Stomach smooth muscle (tissue), 2 donors: ENCODE measurements around the gene DRD4.

Experiments
- H3K27ac ChIP-seq: one replicate; pipeline ENCODE4 v1.7.0; 2013; ENCODE audit warnings: mild to moderate bottlenecking, low read length, inconsistent platforms
- H3K27me3 ChIP-seq, 2 donors: one replicate each; pipeline ENCODE4 v1.7.0; 2013; ENCODE audit warnings: low read length in 2 of 2; ENCODE audit not compliant: insufficient read depth in 2 of 2, control insufficient read depth in 1 of 2
- H3K36me3 ChIP-seq, 2 donors: one replicate each; pipeline ENCODE4 v1.7.0; 2013; ENCODE audit warnings: low read length in 2 of 2; ENCODE audit not compliant: control insufficient read depth in 2 of 2, insufficient read depth in 2 of 2
- H3K4me1 ChIP-seq: one replicate; pipeline ENCODE4 v1.7.0; 2013; ENCODE audit warnings: low read length; ENCODE audit not compliant: control insufficient read depth, insufficient read depth
- H3K4me3 ChIP-seq, 2 donors: one replicate each; pipeline ENCODE4 v1.7.0; 2013; ENCODE audit warnings: low read length in 2 of 2
- H3K9ac ChIP-seq, 2 donors: one replicate each; pipeline ENCODE4 v1.7.0; 2013; ENCODE audit warnings: low read length in 2 of 2, mild to moderate bottlenecking in 1 of 2
- H3K9me3 ChIP-seq, 2 donors: one replicate each; pipeline ENCODE4 v1.7.0; 2013; ENCODE audit warnings: low read length in 2 of 2; ENCODE audit not compliant: control insufficient read depth in 2 of 2
- donor health status: healthy.
- donor health status: Pancreatic carcinoma.

DRD4 gene

GRCh38 chr11:637593-638521, 788 bp downstream of the DRD4 start:
- Histone ChIP-seq H3K36me3 (peaks cover 4% of the 10 kb centered on the region in 2 donors), H3K9me3 (no peaks in the 10 kb centered on the region), H3K27me3 (peaks cover 7 to 18% of the 10 kb centered on the region in 2 donors), H3K4me3 (peak overlapping the region in 1 of 2 donors; percentile 58), H3K27ac (no peak overlapping the region), H3K9ac (no peak overlapping the region), H3K4me1 (peaks cover 18% of the 10 kb centered on the region)

GRCh38 chr11:638631-639331, 1.7 kb downstream of the DRD4 start:
- peaks cover 7 to 18% of the 10 kb centered on the region in 2 donors for H3K27me3 ChIP-seq
- H3K9me3 ChIP-seq, result no peaks in the 10 kb centered on the region
- H3K9ac ChIP-seq, result no peak overlapping the region
- H3K36me3 ChIP-seq, result peaks cover 4% of the 10 kb centered on the region in 2 donors
- H3K4me1 ChIP-seq, result peaks cover 18% of the 10 kb centered on the region
- H3K4me3 ChIP-seq, result no peak overlapping the region
- H3K27ac ChIP-seq, result no peak overlapping the region

- H3K4me3 ChIP-seq, result no peak overlapping the region
- no peaks in the 10 kb centered on the region for H3K9me3 ChIP-seq
- peaks cover 7 to 18% of the 10 kb centered on the region in 2 donors for H3K27me3 ChIP-seq
Measured at GRCh38 chr11:639332-639955, 2.4 kb downstream of the DRD4 start.

GRCh38 chr11:640021-640706, 3.1 kb downstream of the DRD4 start:
- Histone ChIP-seq H3K36me3 (peaks cover 4 to 7% of the 10 kb centered on the region in 2 donors), H3K27me3 (peaks cover 7 to 18% of the 10 kb centered on the region in 2 donors), H3K9ac (no peak overlapping the region), H3K9me3 (no peaks in the 10 kb centered on the region), H3K4me3 (no peak overlapping the region), H3K4me1 (peaks cover 18% of the 10 kb centered on the region), H3K27ac (no peak overlapping the region)

More at GRCh38 chr11:639332-639955, 2.4 kb downstream of the DRD4 start:
- no peak overlapping the region for H3K27ac ChIP-seq
- peaks cover 18% of the 10 kb centered on the region for H3K4me1 ChIP-seq
- H3K9ac ChIP-seq, result no peak overlapping the region
- peaks cover 4 to 6% of the 10 kb centered on the region in 2 donors for H3K36me3 ChIP-seq

- peaks cover 7 to 15% of the 10 kb centered on the region in 2 donors for H3K27me3 ChIP-seq
- no peak overlapping the region for H3K27ac ChIP-seq
- peaks cover 4 to 7% of the 10 kb centered on the region in 2 donors for H3K36me3 ChIP-seq
- H3K4me3 ChIP-seq, result no peak overlapping the region
- no peaks in the 10 kb centered on the region for H3K9me3 ChIP-seq
- H3K9ac ChIP-seq, result no peak overlapping the region
- peaks cover 15% of the 10 kb centered on the region for H3K4me1 ChIP-seq
Measured at GRCh38 chr11:641806-642370, 4.8 kb downstream of the DRD4 start.

- H3K4me1 ChIP-seq, result peaks cover 6% of the 10 kb centered on the region
- H3K27ac ChIP-seq, result no peak overlapping the region
- no peak overlapping the region for H3K9ac ChIP-seq
- peaks cover 5 to 7% of the 10 kb centered on the region in 2 donors for H3K36me3 ChIP-seq
- peaks cover 0 to 3% of the 10 kb centered on the region in 2 donors for H3K27me3 ChIP-seq
- no peak overlapping the region for H3K4me3 ChIP-seq
- H3K9me3 ChIP-seq, result no peaks in the 10 kb centered on the region
Measured at GRCh38 chr11:643366-643765, 6.3 kb downstream of the DRD4 start.

GRCh38 chr11:643849-644738, 7.0 kb downstream of the DRD4 start:
- Histone ChIP-seq H3K27ac (no peak overlapping the region), H3K4me1 (peaks cover 2% of the 10 kb centered on the region), H3K36me3 (peaks cover 6 to 7% of the 10 kb centered on the region in 2 donors), H3K9ac (no peak overlapping the region), H3K4me3 (no peak overlapping the region), H3K27me3 (no peaks in the 10 kb centered on the region), H3K9me3 (no peaks in the 10 kb centered on the region)

GRCh38 chr11:645536-645935, 8.5 kb downstream of the DRD4 start:
- no peaks in the 10 kb centered on the region for H3K27me3 ChIP-seq
- no peak overlapping the region for H3K27ac ChIP-seq
- no peaks in the 10 kb centered on the region for H3K4me1 ChIP-seq
- H3K9me3 ChIP-seq, result no peaks in the 10 kb centered on the region
- no peak overlapping the region for H3K4me3 ChIP-seq
- H3K36me3 ChIP-seq, result peaks cover 6 to 7% of the 10 kb centered on the region in 2 donors
- no peak overlapping the region for H3K9ac ChIP-seq

- peaks cover 6 to 7% of the 10 kb centered on the region in 2 donors for H3K36me3 ChIP-seq
- H3K27ac ChIP-seq, result no peak overlapping the region
- no peaks in the 10 kb centered on the region for H3K4me1 ChIP-seq
- no peak overlapping the region for H3K9ac ChIP-seq
- no peaks in the 10 kb centered on the region for H3K27me3 ChIP-seq
- H3K9me3 ChIP-seq, result no peaks in the 10 kb centered on the region
- no peak overlapping the region for H3K4me3 ChIP-seq
Measured at GRCh38 chr11:646214-646613, 9.1 kb downstream of the DRD4 start.
